Esophagus muscularis mucosa (tissue), 3 donors: ENCODE measurements around the gene BRIX1.

Source experiments
- CTCF ChIP-seq, 3 experiments: fragments of 200-600 bp in 2 of 3; fragments of 450-650 bp in 1 of 3; sonication (generic) in 2 of 3; IDR thresholded peaks; one replicate each; pipeline ENCODE4 v1.5.1; 2017 to 2019; ENCODE audit warnings: antibody characterized with exemption in 3 of 3, mild to moderate bottlenecking in 2 of 3, moderate library complexity in 1 of 3
- EP300 ChIP-seq: sonication (generic); formaldehyde crosslinking; IDR thresholded peaks from one replicate; pipeline ENCODE4 v1.6.1; 2017; ENCODE audit warnings: antibody characterized with exemption

GRCh38 chr5:34866989-34867471, 48.5 kb upstream of the BRIX1 start:
- TF ChIP-seq CTCF (IDR thresholded peaks at IDR 0.05), result no peak
- TF ChIP-seq EP300, result no peak
